SK-N-DZ (cell line): ENCODE results near the gene SNX10. TPM values are rescaled to one million over a fixed set of nuclear protein-coding genes. Genes with fewer than 3 reads are reported as not detected.
"Not testable (repeated sequence)": the region's sequence is repeated elsewhere in the genome, so short reads cannot be mapped to it uniquely, and the experiment has no call there.

Experiments
- DNase-seq: peaks from one replicate; pipeline ENCODE4 v3.0.0-alpha.2; 2015; ENCODE audit warnings: low spot score
- polyA plus RNA-seq, 2 experiments: library from polyadenylated mRNA; depleted of rRNA; stranded (reverse); fragments of >200 nt; gene quantifications; 2 replicates each; pipeline ENCODE4 v1.2.3, GENCODE V29; 2014

Gene SNX10
- polyA plus RNA-seq (2014; cell fraction: cytosol; rRNA removed) = 1.2 and 3.1 TPM in 2 replicates
- 1.6 TPM in 2 replicates for polyA plus RNA-seq (2014; cell fraction: nucleus; rRNA removed)

GRCh38 chr7:26291699-26292538, at the start of gene SNX10:
SNX10 (plus strand) TSS chr7:26291862; CDS start chr7:26346443, 54,581 bp downstream.
- DNase-seq = no peak

GRCh38 chr7:26245150-26245549, 46.5 kb upstream of the SNX10 start:
- no peak for DNase-seq

- no peak for DNase-seq
Observed at GRCh38 chr7:26250239-26250638, 41.4 kb upstream of the SNX10 start.

GRCh38 chr7:26261866-26262265, 29.8 kb upstream of the SNX10 start:
- DNase-seq = not testable (repeated sequence)

GRCh38 chr7:26265065-26265464, 26.6 kb upstream of the SNX10 start:
- DNase-seq = no peak

GRCh38 chr7:26265499-26266075, 26.1 kb upstream of the SNX10 start:
- no peak for DNase-seq

- DNase-seq = no peak
Observed at GRCh38 chr7:26267601-26268166, 24.0 kb upstream of the SNX10 start.

GRCh38 chr7:26275213-26275612, 16.4 kb upstream of the SNX10 start:
- no peak for DNase-seq

- no peak for DNase-seq
Observed at GRCh38 chr7:26278770-26279169, 12.9 kb upstream of the SNX10 start.

GRCh38 chr7:26279405-26279804, 12.3 kb upstream of the SNX10 start:
- DNase-seq = no peak

GRCh38 chr7:26280097-26280496, 11.6 kb upstream of the SNX10 start:
- no peak for DNase-seq

GRCh38 chr7:26280723-26281122, 10.9 kb upstream of the SNX10 start:
- DNase-seq = no peak

- DNase-seq = no peak
Observed at GRCh38 chr7:26284477-26284876, 7.2 kb upstream of the SNX10 start.

- DNase-seq = no peak
Observed at GRCh38 chr7:26284995-26285632, 6.5 kb upstream of the SNX10 start.

GRCh38 chr7:26286157-26286556, 5.5 kb upstream of the SNX10 start:
- no peak for DNase-seq

GRCh38 chr7:26288126-26288525, 3.5 kb upstream of the SNX10 start:
- not testable (repeated sequence) for DNase-seq

- DNase-seq = no peak
Observed at GRCh38 chr7:26291251-26291650, 411 bp upstream of the SNX10 start.

- no peak for DNase-seq
Observed at GRCh38 chr7:26292768-26293560, 1.3 kb downstream of the SNX10 start.

- DNase-seq = no peak
Observed at GRCh38 chr7:26293569-26294308, 2.1 kb downstream of the SNX10 start.

- no peak for DNase-seq
Observed at GRCh38 chr7:26295015-26295414, 3.4 kb downstream of the SNX10 start.

- no peak for DNase-seq
Observed at GRCh38 chr7:26295586-26295985, 3.9 kb downstream of the SNX10 start.
